ENCODE results near the gene KIAA1614.
A peak's percentile ranks its signal among the peaks of the same experiment; 100 is the strongest.
"Not testable (repeated sequence)": the region's sequence is repeated elsewhere in the genome, so short reads cannot be mapped to it uniquely, and the experiment has no call there.

Gene KIAA1614

DNA sequence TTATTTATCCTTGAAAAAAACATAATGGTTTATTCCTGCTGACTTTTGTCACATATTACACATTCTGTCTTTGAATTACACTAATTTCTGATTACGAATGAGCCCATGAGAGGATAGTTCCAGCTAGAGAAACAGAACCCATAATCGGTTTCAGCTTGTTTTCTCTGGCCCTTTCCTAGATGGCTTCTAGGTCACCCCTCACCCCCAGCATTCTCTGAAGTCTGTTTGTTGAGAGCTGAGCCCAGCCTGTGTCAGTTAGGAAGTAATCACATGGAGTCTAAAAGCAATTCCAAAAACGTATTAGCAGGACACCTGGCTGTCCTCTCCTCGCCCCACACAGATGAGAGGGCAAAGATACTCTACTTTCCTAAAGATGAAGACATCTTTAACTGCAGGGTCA lies 48.9 kb downstream of the KIAA1614 start:
- no peak for DNase-seq (ENCODE audit: low read depth)

DNA sequence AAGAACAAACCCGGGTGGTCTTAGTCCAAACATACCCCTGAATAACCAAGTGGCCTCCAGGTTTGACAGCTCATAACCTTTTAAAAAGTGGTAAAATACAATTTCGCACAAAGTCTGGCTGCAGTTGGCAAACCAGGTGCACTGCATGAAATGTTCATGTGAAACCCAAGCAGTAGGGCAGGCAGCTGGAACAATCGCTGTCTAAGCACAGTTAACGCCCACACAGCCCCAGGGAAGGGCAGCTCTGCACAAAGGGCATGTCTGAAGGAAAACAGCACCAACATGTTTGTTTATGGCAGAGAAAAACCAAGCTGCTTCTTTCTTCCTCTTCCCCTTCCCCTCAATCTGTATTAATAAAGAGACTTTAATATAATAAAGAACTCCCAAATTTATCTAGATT lies 49.5 kb downstream of the KIAA1614 start:
- no peak for DNase-seq (ENCODE audit: low read depth)

DNA sequence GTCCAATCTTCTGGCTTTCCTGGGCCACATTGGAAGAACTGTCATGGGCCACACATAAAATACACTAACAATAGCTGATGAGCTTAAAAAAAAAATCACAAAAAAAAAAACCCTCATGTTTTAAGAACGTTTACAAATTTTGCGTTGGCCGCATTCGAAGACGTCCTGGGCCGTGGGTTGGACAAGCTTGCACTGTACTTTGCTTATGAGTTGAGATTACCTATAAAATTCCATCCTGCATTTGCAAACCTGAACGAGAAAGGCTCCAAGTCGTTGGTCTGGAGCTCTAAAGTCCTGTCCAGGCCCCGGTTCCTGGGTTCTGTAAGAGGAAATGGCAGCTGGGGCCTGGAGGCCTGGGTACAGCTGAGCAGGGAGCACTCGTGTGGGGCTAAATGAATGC lies 51.4 kb downstream of the KIAA1614 start:
- DNase-seq (ENCODE audit: low read depth): no peak

DNA sequence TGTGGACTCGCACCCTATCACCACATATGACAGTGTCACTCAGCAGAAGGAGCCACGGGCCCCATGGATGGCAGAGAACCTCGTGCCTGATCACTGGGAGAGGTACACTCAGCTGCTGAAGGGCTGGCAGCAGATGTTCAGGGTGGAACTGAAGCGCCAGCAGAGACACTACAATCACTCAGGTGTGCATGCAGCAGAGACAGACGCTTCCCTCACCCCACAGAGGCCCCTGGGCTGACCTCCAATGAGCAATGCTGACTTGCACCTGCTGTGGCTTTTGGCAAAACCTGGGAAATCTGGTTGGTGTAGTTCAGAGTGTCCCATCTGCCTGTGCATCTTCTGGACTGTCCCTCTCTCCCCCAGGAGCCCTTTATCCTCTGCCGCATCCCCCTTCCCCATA lies 51.9 kb downstream of the KIAA1614 start:
- no peak for DNase-seq (ENCODE audit: low read depth)

DNA sequence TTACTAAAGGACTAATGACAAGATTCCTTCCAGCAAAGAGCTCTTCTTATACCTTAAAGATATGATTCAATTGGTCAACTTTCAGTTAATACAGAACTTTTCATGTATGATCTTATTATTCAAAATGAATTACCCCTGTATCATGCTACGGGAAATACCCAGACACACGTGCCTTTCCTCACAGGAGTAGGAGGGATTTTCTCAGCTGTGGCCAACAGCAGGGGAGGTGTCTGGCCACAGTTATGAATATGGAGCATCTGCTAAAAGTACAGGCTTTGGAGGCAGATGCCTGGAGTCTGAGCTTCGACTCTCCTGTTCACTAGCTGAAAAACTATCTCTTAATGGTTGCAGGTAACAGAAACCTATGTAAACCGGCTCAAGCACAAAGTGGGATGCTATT lies 53.6 kb downstream of the KIAA1614 start:
- DNase-seq (ENCODE audit: low read depth): no peak

DNA sequence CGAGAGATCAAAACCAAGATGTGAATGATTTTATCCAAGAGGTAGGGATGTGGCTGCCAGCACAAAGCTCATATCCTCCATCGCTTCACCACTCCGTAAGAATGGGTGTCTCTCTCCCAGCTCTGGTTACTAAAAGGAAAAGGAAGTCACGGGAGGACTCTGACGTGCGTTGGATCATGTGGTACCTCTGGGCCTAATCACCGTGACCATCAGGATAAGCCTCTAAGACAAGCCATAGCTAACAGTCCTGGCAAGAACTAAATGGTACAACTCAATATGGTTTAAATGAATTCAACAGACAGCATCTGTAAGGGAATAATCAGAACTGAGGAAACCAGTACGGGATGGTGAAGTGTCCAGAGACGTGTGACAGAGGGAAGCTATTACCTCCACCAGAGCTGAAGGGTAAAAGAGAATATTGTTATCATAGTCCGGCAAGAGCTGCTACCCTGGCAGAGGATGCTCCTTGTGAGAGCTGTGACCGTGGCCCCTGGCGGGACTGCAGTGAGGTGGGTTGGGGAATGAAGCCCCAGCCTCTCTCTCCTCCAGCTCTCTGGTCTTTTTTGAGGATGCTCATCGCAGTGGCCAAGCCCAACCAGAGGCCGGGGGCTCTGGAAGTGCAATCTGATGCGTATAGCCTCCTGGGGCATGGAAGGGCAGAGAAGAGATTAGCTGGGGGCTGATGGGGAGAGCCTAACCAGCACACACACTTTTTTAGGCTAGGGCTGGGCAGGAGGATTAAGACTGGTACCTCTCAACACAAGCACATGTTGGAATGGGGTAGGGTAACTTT lies 54.2 kb downstream of the KIAA1614 start:
- DNase-seq (ENCODE audit: low read depth): no peak

DNA sequence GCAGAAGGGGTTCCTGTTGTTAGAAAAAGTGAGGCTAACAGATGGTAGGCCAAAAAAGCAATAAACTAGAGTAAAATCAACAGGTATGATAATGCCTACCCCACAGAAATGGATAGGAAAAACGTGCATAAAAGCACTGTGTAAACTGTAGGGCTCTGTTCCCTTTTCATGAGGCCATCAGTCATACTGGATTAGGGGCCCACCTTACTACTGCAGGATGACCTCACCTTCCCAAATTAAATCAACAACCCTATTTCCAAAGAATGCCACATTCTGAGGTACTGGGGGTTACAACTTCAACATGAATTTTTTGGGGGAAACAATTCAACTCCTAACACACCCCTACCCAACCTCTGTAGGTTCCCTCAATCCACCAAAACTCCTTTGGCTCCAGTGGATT lies 54.9 kb downstream of the KIAA1614 start:
- no peak for DNase-seq (ENCODE audit: low read depth)

DNA sequence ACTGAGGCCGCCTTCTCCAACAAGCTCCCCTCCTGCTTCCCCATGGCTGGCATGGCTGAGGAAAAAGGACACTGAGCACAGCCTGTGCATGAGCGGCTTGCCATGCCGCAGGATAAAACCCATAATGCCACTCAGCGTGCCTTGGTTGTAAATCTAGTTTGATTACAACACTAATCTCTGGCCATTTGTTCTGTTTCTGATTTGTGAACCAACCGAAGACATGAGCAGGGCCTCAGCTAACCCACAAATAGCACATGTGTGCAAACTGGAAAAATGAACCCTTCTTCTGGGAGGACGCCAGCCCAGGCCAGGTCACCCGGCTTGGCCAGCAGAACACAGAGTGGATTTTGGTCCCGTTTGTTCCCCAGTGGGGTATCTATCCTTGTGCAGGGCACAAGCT lies 56.1 kb downstream of the KIAA1614 start:
- not testable (repeated sequence) for DNase-seq (ENCODE audit: low read depth)

DNA sequence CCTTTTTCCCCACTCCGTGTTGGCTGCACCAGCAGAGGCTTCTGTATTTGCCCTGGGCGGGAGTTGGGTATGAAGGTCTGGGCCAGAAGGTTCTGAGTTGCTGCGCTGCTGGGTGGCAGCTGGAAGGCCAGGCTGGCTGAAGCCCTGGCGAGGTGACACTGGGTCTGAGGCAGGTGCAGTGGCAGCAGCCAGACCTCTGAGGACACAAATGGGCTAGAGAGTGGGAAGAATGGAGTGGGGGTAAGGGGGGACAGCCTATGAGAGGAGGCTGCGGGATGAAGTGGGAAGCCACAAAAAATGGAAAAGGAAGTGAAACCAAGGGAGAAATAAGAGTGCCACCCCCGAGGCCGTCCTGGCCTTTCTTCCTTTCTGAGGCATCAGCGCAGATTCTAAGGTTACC lies 56.7 kb downstream of the KIAA1614 start:
- DNase-seq (ENCODE audit: low read depth): no peak

DNA sequence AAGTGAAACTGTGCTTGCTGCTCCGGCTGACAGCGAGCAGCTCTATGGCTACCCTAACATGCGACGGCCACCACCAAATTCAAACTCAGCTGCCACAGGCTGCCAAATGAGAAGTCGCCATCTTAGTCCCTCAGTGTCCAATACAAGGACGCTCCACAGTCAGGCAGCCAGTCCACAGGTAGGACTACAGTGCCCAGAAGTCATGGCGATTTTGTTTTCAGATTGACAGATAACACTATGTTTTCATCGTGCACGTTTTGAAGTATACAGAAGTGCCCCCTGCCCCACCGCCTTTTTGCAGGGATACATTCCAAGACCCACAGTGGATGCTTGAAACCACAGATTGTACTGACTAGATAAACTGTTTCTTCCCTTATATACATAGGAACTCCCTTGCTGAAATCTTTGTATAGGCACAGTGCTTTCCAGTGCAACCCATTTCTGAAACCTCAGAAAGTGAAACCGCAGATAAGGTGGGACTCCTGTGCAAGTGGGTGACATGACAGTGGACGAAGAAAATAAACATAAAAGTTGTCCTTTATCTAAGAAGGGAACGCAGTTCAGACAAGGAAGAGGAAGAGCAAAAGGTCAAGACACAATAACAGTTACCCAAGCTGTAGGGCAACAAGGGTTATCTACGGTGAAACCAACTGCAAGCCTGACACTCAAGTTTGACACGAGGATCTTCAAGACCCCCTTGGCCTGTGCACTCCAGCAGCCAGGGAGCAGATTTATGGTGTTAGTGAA lies 57.8 kb downstream of the KIAA1614 start:
- no peak for DNase-seq (ENCODE audit: low read depth)

DNA sequence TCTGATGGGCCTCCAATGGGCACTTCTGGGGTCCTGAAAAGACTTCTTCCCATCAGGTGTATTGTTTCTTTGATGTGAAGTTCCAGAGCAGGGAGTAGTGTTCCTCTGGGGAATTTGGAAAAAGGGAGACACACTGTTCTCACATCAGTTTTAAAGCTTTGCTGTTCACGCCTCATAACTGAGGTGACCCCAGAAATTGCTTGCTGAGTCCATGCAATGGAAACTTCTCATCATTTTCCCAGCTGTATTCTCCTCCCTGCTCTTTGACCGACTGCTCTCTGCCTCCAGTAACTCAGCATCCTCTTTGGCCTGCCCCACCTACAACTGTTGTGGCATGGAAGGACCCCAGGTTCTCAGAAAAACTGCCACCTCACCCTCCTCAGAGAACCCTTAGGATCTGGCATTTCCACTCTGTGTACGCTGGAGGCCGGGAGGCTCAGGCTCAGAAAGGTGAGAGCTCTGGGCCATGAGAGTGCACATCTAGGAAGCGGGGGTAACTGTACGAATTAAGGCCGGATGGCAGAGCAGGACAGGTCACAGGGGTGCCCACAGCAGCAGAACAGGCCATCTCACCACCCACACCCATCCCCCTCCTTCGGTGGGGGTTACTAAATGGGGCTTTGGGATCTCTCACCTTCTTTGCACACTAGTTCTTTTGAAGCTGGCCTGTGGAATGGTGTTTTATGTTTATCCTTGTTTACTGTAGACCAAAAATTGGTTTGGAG lies 58.7 kb downstream of the KIAA1614 start:
- no peak for DNase-seq (ENCODE audit: low read depth)

DNA sequence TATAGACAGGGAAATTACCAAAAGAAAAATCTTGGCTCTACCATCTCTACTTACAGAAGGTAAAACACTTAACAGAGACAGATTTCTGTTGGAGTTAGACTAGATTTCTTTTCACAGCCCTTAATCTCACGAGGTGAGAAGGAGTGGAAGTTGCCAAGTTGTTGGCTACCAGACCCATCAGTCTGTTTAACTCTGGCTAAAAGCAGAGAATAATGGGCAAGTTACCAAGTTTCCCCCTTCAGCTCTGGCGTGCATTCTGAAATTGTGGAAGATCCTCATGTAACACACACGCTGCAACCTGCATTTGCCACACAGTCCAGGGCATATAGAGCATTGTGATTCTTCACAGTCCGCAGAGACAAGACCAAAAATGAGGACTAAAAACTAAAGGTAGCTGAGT lies 60.7 kb downstream of the KIAA1614 start:
- no peak for DNase-seq (ENCODE audit: low read depth)

DNA sequence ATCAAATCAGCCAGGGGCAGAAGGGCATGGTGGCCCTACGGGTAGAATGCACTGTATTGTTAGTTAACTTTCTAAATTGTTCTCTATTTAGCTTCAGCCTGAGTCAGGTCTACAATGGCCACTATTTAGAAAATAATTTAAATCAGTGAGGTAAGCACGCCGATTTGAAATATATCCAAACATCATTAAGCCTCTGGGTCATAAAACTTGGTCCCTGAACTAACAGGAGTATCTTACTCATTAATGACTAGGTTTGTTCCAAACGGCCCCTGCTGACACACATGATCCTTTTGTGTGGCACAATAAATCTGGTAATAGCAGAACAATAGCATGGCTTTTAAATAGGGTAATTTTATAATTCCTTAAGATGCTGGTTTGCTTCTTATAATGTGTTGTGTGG lies 61.5 kb downstream of the KIAA1614 start:
- no peak for DNase-seq (ENCODE audit: low read depth)

DNA sequence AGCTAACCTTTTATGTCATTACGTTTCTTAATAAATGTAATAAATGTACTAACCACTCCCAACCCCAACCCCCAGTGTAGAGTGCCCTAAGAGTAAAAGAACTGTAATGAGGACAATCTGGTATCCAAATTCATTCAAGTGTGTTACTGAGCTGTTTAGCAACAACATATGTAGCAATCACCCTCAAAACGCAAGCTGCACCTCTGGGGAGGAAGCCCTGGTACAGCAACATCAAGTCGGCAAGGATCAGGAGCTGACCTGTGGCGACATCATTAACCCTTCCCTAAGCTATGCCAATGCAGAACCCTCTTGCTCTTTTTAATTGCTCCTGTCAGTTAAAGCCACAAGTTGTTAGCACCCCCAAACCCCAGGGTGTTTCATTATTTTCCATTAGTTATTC lies 62.9 kb downstream of the KIAA1614 start:
- peak; percentile 42 for DNase-seq (ENCODE audit: low read depth)

DNA sequence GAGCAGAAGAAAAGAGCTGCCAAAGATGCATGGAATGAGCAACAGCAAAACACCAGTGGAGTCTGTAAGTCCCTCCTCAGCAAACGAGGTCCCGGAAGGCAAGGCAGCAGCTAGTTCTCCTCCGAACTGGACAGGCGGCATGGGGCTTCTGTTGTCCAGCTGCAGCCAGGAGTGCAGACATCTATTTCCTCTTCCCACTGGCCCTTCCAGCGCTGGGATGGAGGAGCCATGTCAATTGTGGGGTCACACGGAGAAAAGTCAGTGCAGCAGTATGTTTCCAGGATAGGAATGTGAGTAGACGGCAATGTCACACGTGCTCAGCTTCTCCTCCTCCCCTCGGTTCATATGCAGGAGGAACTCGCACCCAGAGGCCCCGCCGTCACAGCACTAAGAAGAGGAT lies 63.5 kb downstream of the KIAA1614 start:
- DNase-seq (ENCODE audit: low read depth): no peak

DNA sequence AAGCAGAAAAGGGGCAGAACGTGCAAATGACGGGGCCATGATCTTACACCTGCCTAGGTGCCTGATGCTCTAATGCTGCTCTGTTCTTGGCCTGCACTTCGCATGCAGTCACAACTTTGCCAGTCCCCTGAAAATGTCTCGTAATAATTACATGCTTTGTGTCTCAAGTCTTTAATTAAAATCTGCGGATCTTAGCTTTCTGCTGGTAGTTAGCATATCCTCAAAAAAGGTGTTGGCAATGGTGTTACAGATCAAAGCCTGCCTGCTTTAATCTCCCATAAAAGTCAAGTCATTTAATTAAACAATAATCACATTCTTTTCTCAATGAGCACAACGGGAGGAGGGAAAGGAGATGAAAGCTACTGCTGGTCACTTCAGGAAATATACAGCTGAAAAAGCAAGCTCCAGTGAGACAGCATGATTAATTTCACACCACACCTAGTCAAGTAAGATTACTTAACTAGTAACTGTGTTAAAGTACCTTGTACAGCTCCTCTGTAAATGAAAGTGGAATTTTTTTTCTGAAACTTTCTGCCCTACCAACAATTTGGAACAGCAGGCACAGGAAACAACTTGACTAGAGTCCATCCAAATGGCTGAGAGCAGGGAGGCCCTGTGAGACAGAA lies 64.1 kb downstream of the KIAA1614 start:
- DNase-seq (ENCODE audit: low read depth): no peak

DNA sequence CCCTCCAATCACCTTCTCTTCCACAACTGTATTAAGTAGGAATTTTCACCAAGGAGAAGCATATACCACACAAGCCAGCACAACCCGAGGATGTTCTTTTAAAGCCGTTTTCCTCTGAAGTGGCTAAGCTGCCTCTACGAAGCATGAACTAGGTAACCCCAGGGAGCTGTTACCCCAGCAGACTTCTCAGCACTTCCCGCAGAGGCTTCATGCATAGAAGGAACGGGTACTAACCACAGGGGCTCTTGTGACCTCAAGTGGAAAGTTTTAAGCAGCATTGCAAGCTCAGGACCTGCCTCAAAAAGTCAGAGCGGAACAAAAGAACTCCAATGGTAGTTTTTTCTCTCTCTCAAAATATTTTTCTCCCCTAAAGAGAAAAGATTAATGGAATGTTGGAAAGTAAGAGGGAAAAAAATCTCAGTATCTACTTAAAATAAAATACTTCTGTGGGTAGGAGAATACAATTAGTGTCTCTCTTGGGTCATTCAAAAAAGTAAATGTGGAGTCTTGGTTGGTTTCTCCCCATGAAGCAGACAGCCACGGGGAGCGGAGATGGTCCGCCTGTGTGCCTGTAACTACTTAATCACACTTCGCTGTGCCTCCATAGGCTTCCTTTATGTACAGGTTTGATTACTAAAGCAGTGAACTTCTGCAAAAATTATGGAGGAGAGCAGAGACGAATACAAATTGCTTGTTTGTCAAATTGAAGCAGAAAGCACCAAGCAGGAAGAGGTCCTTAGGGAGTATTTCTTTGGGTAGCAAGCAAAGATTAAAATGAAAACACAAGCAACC lies 69.1 kb downstream of the KIAA1614 start:
- DNase-seq (ENCODE audit: low read depth): no peak

DNA sequence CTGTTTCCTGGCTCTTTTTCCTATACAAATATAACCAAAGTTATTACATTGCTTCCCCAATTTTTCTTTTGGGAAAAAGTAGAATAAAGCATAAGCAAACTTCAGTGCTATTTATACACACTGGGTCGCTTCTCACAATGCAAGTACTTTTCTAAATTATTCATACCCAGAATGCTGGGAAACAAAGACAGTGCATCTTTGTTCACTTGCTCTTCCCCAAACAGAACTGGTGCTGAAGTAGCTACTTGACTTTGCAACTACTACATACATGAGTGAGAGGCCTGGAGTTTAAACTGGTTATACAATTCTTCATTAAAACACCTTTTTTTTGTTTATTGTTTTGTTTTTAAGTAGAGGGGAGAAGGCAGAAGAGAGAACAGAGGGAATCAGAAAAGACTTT lies 69.7 kb downstream of the KIAA1614 start:
- no peak for DNase-seq (ENCODE audit: low read depth)

DNA sequence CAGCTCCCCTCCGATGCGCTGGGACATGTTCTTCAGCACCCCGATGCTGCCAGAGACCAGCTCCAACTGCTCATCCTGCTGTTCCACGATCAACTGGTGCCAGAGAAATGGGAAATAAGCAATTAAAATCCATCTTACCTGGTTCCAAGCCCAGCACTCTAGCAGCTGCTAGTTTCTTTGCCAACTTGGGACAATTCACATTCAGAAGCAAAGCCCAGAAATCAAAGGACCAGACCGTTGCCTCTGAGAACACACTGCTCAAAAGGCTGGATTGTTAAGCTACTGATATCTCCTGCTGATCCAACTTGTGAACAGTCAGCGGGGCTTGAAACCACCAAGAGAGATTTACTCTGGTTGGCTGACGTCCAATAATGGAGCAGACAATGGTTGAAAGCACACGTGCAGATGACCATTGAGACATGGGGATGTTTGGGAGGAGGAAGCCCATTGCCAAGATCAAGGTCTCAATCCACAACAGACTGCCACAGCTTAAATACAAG lies 75.6 kb downstream of the KIAA1614 start:
- DNase-seq (ENCODE audit: low read depth): peak; percentile 51

DNA sequence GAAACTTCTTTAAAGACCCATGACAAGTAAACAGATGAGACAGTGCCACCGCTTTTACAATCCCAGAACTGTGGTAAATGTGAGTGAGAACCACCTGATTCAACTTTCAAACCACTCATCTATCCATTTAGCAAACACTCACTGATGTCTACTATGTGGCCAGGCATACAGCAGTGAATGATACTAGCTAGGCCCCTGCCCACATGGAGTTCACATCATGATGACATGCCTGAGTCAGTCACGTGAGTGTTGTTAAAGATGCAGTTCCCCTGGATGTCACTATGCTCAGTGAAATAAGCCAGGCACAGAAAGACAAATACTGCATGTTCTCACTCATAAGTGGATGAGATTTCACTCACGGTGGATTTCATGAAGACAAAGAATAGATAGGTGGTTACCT lies 81.6 kb downstream of the KIAA1614 start:
- DNase-seq (ENCODE audit: low read depth): peak; percentile 47

DNA sequence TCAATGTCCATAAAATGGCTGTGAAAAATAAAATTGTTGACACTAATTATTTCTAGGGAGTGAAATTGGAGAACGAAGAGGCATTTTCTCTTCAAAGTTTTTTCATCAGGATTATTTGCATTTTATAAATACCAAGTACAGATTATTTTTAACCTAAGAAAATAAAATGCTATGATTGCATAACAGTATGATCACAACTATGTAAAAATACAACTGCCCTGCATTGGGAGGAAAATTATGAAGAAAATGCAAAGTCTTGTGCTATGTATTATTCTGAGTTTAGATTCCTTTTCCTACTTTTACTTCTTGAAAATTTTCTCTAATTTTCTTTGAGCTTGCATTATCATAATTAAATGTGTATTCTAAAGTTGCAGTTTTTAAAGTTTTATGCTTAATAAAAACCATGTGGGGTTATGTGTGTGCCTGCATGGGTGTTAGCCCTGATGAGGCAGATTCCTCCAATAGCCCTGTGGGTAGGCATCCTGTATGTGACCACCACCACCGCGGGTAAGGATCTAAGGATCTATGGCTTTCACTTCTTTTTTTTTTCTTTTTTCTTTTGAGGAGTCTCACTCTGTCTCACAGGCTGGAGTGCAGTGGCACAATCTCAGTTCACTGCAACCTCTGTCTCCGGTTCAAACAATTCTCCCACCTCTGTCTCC lies 85.3 kb downstream of the KIAA1614 start:
- DNase-seq (ENCODE audit: low read depth): no peak
